GM12801 (cell line): ENCODE data around the gene RAD21L1.

ENCODE experiments used
- CTCF ChIP-seq: IDR thresholded peaks from one replicate; pipeline ENCODE4 v1.5.1; 2011; ENCODE audit warnings: control low read depth; ENCODE audit not compliant: insufficient read length; ENCODE audit errors: extremely low read depth

The RAD21L1 gene

GRCh38 chr20:1263853-1264252, 38.0 kb downstream of the RAD21L1 start:
- no peak for TF ChIP-seq CTCF

- no peak for TF ChIP-seq CTCF
Measured at GRCh38 chr20:1264727-1265126, 38.9 kb downstream of the RAD21L1 start.

- TF ChIP-seq CTCF, result no peak
Measured at GRCh38 chr20:1265226-1265915, 39.5 kb downstream of the RAD21L1 start.

GRCh38 chr20:1265916-1266166, 40.0 kb downstream of the RAD21L1 start:
- no peak for TF ChIP-seq CTCF

- TF ChIP-seq CTCF, result no peak
Measured at GRCh38 chr20:1266167-1266973, 40.5 kb downstream of the RAD21L1 start, which contains the start of gene SNPH. Gene SNPH, plus strand, starts transcription at chr20:1266294. Its CDS starts 29,946 bp downstream, at chr20:1296240.

GRCh38 chr20:1267161-1267560, 41.3 kb downstream of the RAD21L1 start:
- no peak for TF ChIP-seq CTCF

- TF ChIP-seq CTCF, result no peak
Measured at GRCh38 chr20:1267809-1268374, 42.0 kb downstream of the RAD21L1 start.
